ENCODE measurements around the gene CPEB1.

The CPEB1 gene

DNA sequence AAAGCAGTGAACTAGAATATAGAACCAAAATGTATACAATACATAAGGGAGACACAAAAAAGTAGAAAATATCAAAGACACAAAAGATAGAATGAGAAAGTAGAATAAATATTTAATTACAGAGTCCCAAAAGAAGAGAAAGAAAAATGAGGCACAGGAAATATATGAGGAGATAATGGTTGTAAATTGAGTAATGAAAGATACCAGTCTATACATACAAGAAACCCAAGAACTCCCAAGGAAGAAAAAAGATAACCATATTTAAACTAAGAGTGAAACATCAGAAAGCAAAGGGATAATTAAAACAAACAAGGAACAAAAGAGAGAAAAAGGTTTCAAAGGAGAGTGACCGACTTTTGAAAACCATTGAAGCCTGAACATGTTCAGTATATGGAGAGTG lies 47.3 kb downstream of the CPEB1 start:
- in situ Hi-C loops (cut with MboI; ENCODE audit: low sequenced_read_pairs, unreplicated experiment) = no loop called here

GRCh38 chr15:82597815-82598214 lies 49.3 kb downstream of the CPEB1 start:
- TF ChIP-seq CTCF (IDR thresholded peaks at IDR 0.05; ENCODE audit: borderline replicate concordance, control extremely low read depth, extremely low read depth, insufficient read depth, missing control alignments) = no peak
- in situ Hi-C loops (cut with MboI; ENCODE audit: low sequenced_read_pairs, unreplicated experiment) = no loop called here
- no peak for DNase-seq (ENCODE audit: low spot score)

More for the DNA sequence above, 47.3 kb downstream of the CPEB1 start:
- DNase-seq (ENCODE audit: low spot score) = no peak
- no peak for TF ChIP-seq CTCF (IDR thresholded peaks at IDR 0.05; ENCODE audit: borderline replicate concordance, control extremely low read depth, extremely low read depth, insufficient read depth, missing control alignments)

DNA sequence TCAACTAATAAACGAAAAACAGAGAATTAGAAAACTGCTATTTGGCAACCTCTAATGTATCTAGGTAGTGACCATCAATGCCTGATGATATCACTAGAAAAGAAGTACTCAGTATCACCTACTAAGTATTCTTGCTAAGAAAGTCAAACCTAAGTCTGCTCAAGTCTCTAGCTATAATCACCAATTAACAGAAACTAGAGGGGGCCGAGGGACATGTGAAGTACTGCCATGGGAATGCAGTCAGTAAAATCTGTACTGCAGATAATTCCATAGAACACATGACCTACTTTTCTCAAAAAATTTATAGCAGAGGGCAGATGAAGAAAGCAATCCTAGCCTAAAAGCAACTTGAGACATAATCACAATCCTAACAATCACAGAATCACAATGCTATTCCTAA lies 51.4 kb downstream of the CPEB1 start:
- in situ Hi-C loops (cut with MboI; ENCODE audit: low sequenced_read_pairs, unreplicated experiment) = no loop called here
- no peak for DNase-seq (ENCODE audit: low spot score)

DNA sequence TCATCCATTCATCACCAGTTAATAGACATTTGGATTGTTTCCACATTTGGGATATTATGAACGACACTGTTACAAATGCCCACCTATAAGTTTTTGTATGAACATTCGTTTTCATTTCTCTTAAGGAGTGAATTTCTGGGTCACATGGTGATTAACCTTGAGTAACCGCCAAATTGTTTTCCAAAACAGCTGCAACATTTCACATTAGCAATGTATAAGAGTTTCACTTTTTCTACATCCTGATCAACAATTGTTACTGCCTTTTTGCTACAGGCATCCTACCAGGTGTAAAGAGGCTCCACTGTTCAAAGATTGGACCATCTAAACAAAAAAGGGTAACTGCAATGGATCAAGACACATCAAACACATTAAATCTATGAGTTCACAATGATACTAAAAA lies 52.0 kb downstream of the CPEB1 start:
- TF ChIP-seq CTCF (IDR thresholded peaks at IDR 0.05; ENCODE audit: borderline replicate concordance, control extremely low read depth, extremely low read depth, insufficient read depth, missing control alignments) = no peak
- DNase-seq (ENCODE audit: low spot score) = no peak
- in situ Hi-C loops (cut with MboI; ENCODE audit: low sequenced_read_pairs, unreplicated experiment) = no loop called here

More for the DNA sequence above, 51.4 kb downstream of the CPEB1 start:
- no peak for TF ChIP-seq CTCF (IDR thresholded peaks at IDR 0.05; ENCODE audit: borderline replicate concordance, control extremely low read depth, extremely low read depth, insufficient read depth, missing control alignments)

DNA sequence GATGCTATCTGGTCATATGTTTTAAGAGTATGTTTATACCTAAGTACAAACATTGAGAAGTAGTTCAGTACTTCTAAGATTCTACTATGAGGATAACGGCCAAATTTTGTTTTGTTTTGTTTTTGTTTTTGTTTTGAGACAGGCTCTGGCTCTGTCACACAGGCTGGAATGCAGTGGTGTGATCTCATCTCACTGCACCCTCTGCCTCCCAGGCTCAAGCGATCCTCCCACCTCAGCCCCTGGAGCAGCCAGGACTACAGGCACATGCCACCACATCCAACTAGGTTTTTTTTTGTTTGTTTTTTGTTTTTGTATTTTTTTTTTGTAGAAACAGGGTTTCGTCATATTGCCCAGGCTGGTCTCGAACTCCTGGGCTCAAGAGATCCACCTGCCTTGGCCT lies 59.4 kb downstream of the CPEB1 start:
- in situ Hi-C loops (cut with MboI; ENCODE audit: low sequenced_read_pairs, unreplicated experiment) = no loop called here
- TF ChIP-seq CTCF (IDR thresholded peaks at IDR 0.05; ENCODE audit: borderline replicate concordance, control extremely low read depth, extremely low read depth, insufficient read depth, missing control alignments) = no peak
- DNase-seq (ENCODE audit: low spot score) = no peak

DNA sequence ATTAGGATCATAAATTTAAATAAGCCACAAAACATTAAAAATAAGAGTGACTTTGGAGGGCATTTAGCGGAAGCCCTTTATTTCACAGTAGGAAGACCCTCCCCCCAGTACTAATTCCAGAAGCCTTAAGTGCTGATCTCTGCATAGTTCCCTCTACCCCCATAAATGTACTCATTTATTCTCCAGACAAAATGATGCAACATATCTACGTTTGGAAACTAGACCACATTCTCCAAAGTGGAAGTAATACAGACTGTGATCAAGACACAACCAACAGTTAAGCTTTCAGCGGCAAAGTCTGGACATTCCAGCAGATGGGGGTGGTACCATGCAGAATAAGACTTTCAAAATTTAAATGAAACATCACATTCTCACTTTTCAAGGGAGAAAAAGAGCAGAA lies 62.1 kb downstream of the CPEB1 start:
- no peak for DNase-seq (ENCODE audit: low spot score)
- in situ Hi-C loops (cut with MboI; ENCODE audit: low sequenced_read_pairs, unreplicated experiment) = no loop called here
- no peak for TF ChIP-seq CTCF (IDR thresholded peaks at IDR 0.05; ENCODE audit: borderline replicate concordance, control extremely low read depth, extremely low read depth, insufficient read depth, missing control alignments)

DNA sequence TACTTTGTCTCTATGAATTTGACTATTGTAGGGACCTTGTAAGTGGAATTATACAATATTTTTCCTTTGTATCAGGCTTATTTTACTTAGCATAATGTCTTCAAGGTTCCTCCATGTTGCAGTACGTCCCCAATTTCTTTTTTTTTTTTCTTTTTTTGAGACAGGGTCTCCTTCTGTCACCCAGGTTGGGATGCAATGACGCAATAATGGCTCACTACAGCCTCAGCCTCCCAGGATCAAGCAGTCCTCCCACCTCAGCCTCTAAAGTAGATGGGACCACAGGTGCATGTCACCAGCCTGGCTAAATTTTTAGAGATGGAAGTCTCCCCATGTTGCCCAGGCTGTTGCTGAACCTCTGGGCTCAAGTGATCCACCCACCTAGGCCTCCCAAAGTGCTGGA lies 66.5 kb downstream of the CPEB1 start:
- no peak for TF ChIP-seq CTCF (IDR thresholded peaks at IDR 0.05; ENCODE audit: borderline replicate concordance, control extremely low read depth, extremely low read depth, insufficient read depth, missing control alignments)
- no peak for DNase-seq (ENCODE audit: low spot score)
- in situ Hi-C loops (cut with MboI; ENCODE audit: low sequenced_read_pairs, unreplicated experiment) = no loop called here
